ENCODE data around the gene MOSPD2. TPM values are rescaled to one million over a fixed set of nuclear protein-coding genes. Genes with fewer than 3 reads are reported as not detected.

Gene MOSPD2
- polyA plus RNA-seq, 3 donors = 44.6 to 51.6 (median 45.7) TPM

DNA sequence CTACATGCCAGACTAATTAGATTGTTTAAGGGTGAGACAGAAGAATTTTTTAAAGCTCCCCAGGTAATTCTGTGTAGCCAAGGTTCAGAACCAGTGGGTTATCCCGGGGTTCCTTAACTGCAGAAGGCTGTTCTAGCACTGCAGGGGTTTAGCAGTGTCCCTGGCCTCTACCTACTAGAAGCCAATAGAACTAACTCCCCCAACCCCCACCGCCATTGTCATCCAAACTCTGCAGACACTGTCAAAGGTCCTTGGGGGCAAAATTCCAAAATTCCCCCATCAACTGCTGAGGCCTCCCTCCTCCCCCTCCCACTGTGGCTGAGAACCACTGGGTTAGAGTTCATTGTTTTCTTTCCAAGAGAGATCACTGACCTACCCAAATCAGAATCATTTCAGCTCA, 66.4 kb downstream of the MOSPD2 start:
- no peak for DNase-seq
- Histone ChIP-seq H3K79me2 (ENCODE audit: insufficient read depth, low read length) (no peaks in the 10 kb centered on the region), H3K4me2 (replicated peaks; ENCODE audit: extremely low read depth, low read length, poor library complexity, severe bottlenecking) (no peak overlapping the region), H2AFZ (ENCODE audit: insufficient read depth, low read depth, low read length, poor library complexity, severe bottlenecking) (no peak overlapping the region), H3K36me3 (replicated peaks in 1 of 2; ENCODE audit: control insufficient read depth in 1 of 2, insufficient read depth in 2 of 2, low read length in 2 of 2) (no peaks in the 10 kb centered on the region), H3K9me3 (replicated peaks in 1 of 2; ENCODE audit: control insufficient read depth in 1 of 2, insufficient read depth in 1 of 2, low read length in 2 of 2) (no peaks in the 10 kb centered on the region), H3K4me1 (ENCODE audit: control insufficient read depth in 1 of 2, insufficient read depth in 2 of 2, low read length in 2 of 2) (no peaks in the 10 kb centered on the region), H3K9ac (ENCODE audit: insufficient read depth, low read length, poor library complexity, severe bottlenecking) (no peak overlapping the region), H3K27ac (ENCODE audit: low read depth in 1 of 2, low read length in 2 of 2) (no peak overlapping the region), H3K27me3 (ENCODE audit: control insufficient read depth in 2 of 2, insufficient read depth in 2 of 2, low read length in 2 of 2) (no peaks in the 10 kb centered on the region), H4K20me1 (ENCODE audit: insufficient read depth, low read length) (no peaks in the 10 kb centered on the region), H3K4me3 (replicated peaks in 1 of 3; ENCODE audit: low read depth in 2 of 3, low read length in 3 of 3) (no peak overlapping the region)
- no CpG with 5 or more reads among the region's 2 CpGs for WGBS (ENCODE audit: insufficient coverage)
- H3K27ac Mint-ChIP-seq = no peak overlapping the region
- peaks cover 6% of the 10 kb centered on the region for H3K4me1 Mint-ChIP-seq
- peaks cover 0 to 1% (median 0%) of the 10 kb centered on the region in 7 donors for H3K9me3 Mint-ChIP-seq
- no peaks in the 10 kb centered on the region for H3K36me3 Mint-ChIP-seq
- TF ChIP-seq, protein P1, sequence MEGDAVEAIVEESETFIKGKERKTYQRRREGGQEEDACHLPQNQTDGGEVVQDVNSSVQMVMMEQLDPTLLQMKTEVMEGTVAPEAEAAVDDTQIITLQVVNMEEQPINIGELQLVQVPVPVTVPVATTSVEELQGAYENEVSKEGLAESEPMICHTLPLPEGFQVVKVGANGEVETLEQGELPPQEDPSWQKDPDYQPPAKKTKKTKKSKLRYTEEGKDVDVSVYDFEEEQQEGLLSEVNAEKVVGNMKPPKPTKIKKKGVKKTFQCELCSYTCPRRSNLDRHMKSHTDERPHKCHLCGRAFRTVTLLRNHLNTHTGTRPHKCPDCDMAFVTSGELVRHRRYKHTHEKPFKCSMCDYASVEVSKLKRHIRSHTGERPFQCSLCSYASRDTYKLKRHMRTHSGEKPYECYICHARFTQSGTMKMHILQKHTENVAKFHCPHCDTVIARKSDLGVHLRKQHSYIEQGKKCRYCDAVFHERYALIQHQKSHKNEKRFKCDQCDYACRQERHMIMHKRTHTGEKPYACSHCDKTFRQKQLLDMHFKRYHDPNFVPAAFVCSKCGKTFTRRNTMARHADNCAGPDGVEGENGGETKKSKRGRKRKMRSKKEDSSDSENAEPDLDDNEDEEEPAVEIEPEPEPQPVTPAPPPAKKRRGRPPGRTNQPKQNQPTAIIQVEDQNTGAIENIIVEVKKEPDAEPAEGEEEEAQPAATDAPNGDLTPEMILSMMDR (IDR thresholded peaks at IDR 0.05) = no peak
- H3K27me3 Mint-ChIP-seq (ENCODE audit: low read depth in 3 of 3) = peaks cover 1 to 7% (median 3%) of the 10 kb centered on the region in 3 donors
- no peak overlapping the region for H3K4me3 Mint-ChIP-seq
- intact Hi-C loops (cut with micrococcal nuclease) = no loop called here

DNA sequence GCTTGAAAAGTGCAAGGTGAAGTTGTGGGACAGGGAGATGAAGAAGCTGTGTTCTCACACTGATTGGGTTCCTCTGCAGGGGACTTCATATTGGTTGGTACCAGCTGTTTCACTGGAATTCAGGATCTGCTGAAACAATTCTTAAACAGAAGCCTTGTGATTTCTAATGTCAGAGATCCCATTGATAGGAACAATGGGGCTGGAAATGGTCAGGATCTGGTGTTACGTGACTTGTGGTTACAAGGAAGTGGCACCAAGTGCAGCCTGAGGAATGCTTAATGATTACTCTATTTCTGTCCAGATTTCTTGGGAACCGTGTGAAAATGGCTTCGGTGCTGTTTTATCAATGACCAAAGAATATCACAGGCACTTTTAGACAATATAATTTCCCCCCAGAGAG, 68.1 kb downstream of the MOSPD2 start:
- H3K36me3 Mint-ChIP-seq = no peaks in the 10 kb centered on the region
- WGBS (ENCODE audit: insufficient coverage) = 100% methylated on average over 1 of the region's 3 CpGs
- Histone ChIP-seq H3K79me2 (ENCODE audit: insufficient read depth, low read length) (no peaks in the 10 kb centered on the region), H3K27ac (ENCODE audit: low read depth in 1 of 2, low read length in 2 of 2) (no peak overlapping the region), H3K36me3 (replicated peaks in 1 of 2; ENCODE audit: control insufficient read depth in 1 of 2, insufficient read depth in 2 of 2, low read length in 2 of 2) (no peaks in the 10 kb centered on the region), H2AFZ (ENCODE audit: insufficient read depth, low read depth, low read length, poor library complexity, severe bottlenecking) (no peak overlapping the region), H3K9me3 (replicated peaks in 1 of 2; ENCODE audit: control insufficient read depth in 1 of 2, insufficient read depth in 1 of 2, low read length in 2 of 2) (no peaks in the 10 kb centered on the region), H3K4me2 (replicated peaks; ENCODE audit: extremely low read depth, low read length, poor library complexity, severe bottlenecking) (no peak overlapping the region), H3K27me3 (ENCODE audit: control insufficient read depth in 2 of 2, insufficient read depth in 2 of 2, low read length in 2 of 2) (no peaks in the 10 kb centered on the region), H3K9ac (ENCODE audit: insufficient read depth, low read length, poor library complexity, severe bottlenecking) (no peak overlapping the region), H3K4me1 (ENCODE audit: control insufficient read depth in 1 of 2, insufficient read depth in 2 of 2, low read length in 2 of 2) (no peaks in the 10 kb centered on the region), H4K20me1 (ENCODE audit: insufficient read depth, low read length) (no peaks in the 10 kb centered on the region), H3K4me3 (replicated peaks in 1 of 3; ENCODE audit: low read depth in 2 of 3, low read length in 3 of 3) (no peak overlapping the region)
- no peak overlapping the region for H3K27ac Mint-ChIP-seq
- DNase-seq = no peak
- no peak overlapping the region for H3K4me3 Mint-ChIP-seq
- peaks cover 3 to 10% (median 3%) of the 10 kb centered on the region in 3 donors for H3K27me3 Mint-ChIP-seq (ENCODE audit: low read depth in 3 of 3)
- intact Hi-C loops (cut with micrococcal nuclease) = no loop called here
- no peaks in the 10 kb centered on the region for H3K9me3 Mint-ChIP-seq
- TF ChIP-seq, protein P1 (IDR thresholded peaks at IDR 0.05) = no peak
- H3K4me1 Mint-ChIP-seq = peaks cover 5% of the 10 kb centered on the region

All from CD14-positive monocyte (primary cell).